OCI-M2 (cell line): ENCODE measurements around the gene HOXB5.

ENCODE experiments used
- DNase-seq: peaks from one replicate; lab custom pipeline; 2025; ENCODE audit not compliant: unreplicated experiment; lab: John Stamatoyannopoulos, UW

HOXB5 gene

DNA sequence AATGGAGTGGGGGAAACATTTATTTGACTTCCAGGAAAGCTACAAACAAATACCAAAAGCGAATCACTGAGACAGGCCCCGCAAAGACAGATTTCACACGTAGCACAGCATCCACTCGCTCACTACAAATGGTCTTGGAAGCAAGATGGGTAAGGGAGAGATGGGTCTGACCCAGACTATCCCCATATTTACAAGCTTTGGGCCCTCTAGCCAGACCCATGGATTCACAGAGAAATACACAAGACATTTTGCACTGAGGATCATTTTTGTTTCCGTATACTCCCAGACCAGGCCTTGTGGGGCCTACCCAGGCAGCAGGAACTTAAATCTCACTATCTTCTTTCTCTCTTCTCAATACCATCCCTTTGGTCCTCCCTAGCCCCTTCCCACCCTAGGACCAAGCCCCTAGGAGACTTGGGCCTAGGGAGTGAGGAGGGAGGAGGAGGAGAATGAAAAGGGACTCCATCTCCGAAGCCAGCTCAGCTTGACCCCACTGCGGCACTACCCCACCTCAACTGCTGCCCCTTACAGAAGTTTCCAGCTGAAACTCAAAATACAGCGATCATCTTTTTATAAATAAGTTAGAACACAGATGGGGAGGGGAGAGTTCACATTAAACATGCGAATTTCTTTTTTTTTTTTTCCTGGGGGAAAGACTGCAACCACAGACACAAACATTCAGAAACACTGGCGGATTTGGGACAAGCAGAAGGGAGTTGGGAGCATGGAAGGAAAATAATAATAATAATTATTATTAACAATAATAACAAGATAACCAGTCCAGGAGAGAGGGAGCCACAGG is 2.1 kb downstream of the HOXB5 start:
- no peak for DNase-seq

DNA sequence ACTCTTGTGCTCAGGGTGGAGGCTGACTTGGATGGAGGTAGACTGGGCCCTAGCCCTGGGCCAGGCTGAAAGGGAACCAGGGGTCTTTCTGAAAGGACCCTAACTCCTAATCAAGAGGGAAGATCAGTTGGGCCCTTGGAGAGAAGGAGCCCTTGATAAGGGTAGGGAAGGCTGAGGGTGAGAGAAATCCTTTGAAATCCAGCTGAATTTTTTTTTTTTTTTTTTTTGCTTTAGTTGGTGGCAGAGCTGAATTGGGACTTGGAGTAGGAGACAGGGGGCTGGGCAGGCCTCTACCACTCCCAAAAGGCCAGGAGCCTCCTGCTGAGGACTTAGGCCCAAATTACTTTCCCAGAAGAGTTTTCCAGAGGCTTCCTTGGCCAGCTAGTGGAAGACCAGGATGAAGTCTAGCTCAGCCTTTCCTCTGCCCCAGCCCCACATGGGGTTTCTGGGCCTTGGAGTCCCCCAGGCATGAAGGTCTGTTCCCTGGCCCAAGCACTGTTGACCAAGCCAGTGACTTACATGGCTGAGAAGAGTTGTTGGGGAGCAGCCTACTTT is 2.9 kb downstream of the HOXB5 start:
- DNase-seq: no peak

DNA sequence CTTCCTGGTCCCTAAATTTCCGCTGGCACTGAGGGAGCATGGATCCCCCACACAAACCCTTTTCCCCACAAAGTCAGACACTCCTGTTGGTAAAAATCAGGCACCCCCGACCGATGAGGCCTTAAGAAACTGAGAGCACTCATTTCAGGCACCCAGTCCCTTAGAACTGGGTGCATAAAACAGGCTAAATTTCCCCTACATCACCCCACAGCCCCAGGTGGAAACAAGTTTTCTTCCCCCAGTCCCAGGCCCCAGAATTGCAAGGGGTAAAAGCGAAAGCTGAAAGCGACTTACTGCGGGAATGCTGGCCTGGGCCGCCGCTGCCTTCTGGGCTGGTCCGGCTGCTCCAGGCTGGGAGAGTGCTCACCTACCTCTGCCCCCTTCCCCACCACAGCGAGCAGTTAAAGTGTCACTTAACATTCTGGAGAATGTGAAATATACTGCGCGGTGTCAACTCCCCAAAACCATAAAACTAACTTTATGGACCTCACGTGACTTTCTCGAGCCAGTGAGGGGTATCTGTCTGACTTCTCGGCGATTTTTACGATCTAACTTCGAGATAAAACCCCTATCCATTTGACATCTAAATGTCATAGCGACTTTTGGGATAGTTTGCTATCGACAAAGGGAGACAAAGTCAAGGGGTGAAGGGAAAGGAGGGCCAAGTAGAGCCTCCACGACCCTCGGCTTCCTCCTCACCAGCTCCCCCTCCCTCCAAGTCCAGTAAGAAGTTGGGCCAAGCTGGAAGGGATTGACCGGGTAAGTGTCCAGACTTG is 3.6 kb downstream of the HOXB5 start, which contains the start of gene HOXB3:
HOXB3 (minus strand) TSS at position 411 of the 776 bp plus-strand sequence. CDS start 37,767 bp downstream, outside the sequence.
- no peak for DNase-seq

DNA sequence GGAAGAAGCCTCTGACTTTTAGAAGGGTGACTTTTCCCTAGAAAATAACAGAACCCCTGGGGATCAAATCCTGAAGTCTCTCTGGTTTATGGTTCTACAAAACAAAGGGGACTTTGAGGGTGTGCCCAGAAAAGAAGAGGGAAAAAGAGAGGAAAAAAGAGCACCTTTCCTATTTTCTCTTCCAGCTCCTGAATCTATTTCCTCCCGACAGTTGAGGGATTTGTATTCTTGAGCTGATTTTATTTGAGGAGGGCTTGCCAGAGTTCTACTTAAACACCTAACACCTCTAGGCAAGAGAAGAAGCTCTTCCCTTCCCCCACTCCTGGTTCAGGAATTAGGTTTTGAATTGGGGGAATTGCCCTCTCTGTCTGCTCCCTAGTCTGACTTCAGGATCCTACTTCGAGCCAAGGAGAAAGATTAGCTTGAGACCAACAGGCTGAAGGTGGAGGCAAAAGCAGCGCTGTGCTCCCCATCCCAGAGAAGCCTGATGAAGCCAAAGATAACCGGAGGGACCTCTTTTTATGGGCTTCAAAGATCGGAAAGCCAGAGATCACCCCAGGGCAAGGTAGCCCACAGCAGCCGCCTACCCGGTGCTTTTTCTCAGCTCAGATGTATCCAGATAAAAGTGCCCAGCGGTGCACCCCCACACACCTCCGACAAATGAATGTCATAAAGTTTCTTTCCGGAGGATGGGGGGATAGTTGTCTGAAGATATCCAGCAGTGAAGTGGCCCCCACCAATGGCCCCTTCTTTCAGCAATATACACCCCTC is 4.3 kb downstream of the HOXB5 start:
- DNase-seq: no peak

DNA sequence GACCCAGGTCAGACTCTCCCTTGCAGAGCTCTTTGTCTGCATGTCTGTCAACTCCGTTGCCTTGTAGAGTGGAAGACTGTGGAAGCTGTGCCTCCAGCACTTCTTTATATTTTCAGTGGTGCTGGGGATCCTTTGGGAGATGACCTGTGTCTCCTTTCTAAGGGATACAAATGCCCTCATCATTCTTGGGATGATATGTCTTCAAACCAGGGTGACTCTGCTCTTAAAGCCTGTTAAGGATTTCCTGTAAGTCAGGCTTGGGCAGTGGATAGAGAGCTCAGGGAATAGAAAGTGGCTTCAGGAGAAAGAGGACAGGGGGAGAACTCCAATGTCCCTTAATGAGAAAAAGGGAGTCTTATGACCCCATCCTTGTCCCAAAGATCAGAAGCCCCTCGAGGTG is 5.1 kb downstream of the HOXB5 start:
- DNase-seq: no peak

DNA sequence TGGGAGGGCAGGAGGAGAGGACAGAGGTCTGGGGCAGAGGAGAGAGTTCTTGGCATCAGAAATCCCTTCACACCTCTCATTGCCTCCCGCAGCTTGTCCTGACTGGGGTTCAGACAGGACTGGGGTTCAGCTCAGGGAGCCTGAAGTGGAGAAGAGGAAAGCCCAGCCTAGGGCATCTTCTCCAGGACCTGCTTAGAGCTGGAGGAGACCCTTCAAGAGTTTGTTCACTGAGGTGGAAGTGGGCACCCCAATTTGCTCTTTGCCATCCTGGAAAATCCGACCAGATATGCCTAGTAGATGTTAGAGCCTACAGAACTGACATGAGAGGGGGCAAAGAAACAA is 5.5 kb downstream of the HOXB5 start:
- DNase-seq: no peak

DNA sequence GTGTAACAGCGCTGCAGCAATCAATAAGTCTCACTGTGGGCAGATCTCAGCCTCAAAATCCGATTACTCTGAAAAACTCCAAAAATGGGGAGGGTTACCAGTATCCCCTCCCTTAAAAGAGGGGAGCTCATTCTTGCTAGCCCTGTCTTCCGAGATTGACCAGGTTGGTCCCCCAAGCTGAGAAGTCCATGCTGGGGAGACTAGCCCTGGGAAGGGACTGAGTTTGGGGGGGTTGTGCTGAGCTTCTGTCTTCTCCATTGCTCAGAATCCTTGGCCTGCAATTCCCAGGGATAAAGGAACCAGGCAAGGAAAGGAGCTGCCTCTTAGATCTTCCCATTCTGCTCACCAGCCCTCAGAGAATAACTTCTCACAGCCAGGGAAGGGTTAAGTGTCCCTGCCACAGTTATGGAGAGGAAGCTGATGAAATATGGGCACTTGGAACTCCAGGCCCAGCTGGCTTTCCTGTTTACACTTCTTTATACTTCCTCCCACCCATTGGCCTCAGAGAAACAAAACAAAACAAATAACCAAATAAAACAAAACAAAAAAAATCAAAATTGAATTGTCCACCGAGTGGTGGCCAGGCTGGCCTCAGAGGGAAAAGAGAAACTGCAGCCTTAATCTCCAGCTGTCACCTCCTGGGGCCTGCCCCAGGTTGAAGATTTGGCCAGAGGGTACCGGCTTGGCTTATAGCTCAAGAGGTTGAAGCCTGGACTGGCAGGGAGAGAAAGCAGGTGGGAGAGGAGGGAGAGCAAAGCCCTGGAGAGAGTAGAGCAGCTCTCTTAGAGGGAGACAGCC is 6.1 kb downstream of the HOXB5 start:
- no peak for DNase-seq

DNA sequence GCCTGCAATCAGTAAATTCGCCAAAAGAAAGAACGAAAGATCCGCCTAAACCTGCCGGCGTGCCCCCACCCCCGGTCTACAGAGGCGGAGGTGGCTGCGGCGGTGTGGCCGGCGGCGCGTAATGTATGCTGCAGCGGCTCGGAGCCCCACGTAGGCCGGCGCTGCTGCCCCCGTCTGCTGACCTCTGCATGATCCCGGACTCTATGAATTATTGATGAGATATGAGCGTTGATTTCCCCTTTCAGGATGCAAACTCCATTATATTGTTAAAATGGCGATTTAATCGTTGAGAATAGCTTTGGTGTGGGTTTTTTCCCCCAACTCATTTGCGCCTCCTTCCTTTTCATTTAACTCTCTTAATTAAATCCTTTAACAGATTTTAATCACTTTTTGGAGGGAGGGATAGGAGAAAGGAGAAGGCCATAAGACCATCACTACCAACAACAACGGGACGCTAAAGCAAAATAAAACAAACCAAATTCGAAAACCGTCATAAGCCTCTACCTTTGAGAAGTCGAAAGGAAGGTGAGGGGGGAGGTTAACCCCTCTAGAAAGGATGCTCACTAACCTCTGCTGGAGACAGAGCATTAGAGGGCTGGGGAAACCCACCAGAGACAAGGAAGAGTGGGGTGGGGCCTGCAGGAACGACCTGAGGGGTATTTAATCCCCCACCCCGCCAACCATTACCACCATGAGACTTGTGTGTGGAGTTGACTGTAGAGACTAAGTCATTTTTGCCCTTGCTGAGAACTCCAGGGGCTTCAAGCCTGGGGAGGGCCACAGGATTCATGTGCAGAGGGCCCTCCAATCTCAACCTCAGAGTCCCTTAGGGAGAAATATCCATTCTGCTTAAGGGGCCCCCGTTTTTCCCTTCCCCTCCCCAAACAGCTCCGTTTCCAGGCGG is 7.0 kb downstream of the HOXB5 start:
- no peak for DNase-seq

DNA sequence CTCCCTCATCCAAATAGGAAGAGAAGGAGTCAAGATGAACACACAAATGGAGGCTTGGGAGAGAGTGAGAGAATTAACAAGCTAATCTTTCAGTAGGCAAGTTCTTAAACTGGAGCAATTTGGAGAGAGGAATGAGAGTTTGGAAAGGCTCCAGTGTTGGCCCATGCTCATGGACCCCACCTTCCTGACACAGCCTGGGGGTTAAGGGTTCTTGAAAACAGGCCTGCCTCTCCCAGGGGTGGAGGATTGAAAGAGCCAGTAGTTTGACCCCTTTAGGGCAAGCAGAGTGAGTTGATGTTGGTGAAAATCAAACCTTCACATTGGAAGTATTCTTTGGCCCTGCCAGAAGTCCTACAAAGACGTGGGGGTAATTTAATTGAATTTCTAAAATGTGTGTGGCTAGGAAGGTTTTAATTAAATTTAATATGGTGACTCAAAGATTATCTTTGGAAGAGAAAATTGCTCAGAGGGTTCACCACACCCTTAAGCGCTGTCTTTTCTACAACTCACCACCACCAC is 9.3 kb downstream of the HOXB5 start:
- DNase-seq: no peak

DNA sequence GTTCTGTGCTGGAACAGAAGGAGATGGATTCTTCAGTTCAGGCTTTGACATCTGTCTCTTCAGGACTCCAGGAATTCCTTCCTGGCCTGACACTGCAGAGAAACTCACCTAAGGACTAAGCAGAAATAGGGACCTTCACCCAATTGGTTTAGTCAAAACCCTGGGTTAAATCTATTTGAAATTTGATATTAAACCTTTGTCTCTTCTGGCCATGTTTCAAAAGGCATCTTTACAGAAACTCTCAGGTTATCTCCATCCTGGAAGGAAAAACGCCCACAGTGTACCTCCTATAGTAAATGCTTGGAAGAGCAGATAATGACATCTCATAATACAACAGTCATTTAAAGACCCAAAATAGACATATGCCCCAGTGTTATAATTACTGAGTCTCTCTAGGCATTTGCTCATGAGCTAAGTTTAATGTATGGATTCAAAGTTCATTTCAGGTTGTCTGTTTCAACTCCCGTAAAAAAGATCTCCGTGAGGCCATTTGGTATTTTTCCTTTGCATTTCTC is 9.8 kb downstream of the HOXB5 start:
- no peak for DNase-seq

DNA sequence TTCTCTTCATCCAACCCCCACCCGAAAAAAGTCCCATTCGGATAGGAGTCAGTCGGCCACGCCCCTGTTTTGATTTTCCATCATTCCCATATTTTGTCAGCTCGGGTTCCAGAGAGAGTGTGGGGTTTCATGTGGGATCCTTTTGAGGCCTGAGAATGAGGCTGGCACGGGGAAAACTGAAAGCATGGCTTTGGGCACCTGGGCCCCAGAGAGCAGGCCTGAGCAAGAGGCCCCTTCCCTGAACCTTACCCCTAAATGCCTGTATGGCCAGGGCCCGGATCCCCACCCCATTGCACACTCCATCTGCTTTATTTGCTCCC is 10.9 kb downstream of the HOXB5 start:
- DNase-seq: no peak

DNA sequence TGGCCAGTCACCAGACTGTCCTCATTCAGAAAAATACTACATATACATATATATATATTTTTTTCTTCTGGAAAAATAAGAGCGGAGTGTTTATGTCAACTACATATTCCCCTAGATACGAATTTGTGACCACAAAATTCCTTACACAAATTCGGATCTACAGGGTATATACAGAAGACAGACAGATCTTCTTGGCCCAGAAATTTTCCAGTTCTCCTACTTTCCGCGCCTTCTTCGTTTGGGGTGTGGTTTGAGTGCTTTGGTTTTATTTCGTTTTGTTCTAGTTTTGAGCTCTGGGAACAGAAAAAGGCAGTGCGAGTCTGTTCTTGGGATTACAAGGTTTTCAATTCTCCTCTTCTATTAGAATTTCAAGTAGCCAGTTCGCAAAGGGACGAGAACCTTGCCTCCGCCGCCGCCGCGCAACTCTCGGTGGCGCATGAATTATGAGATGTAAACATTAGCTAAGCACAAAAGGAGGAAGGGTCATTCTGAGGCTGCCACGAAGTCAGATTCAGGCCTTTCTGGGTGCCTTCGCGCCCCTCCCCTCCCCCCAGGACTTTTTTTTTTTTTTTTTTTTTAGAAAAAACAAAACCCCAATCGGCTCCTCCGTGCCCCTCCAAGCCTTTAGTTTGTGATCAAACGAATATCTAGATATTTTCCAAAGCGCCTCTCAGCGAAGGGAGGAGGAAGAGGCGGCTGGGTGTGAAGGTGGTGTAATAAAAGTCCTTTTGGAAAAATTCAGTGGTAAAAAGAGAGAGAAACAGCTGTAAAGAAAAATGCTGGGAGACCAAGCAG is 13.6 kb downstream of the HOXB5 start:
- DNase-seq: no peak

DNA sequence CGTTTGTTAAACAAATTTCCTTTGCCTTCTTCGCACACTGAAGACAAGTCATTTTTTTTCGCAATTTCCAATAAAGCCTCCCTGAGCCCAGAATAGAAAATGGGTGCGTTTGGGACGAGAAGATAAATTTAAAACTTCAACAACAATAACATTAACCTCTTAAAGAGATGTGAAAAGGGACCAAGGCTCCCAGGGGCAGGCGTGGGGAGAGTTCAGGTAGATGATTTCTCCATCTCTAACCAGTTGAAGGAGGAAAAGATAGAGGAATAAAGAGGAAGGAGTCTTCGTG is 14.2 kb downstream of the HOXB5 start:
- no peak for DNase-seq

DNA sequence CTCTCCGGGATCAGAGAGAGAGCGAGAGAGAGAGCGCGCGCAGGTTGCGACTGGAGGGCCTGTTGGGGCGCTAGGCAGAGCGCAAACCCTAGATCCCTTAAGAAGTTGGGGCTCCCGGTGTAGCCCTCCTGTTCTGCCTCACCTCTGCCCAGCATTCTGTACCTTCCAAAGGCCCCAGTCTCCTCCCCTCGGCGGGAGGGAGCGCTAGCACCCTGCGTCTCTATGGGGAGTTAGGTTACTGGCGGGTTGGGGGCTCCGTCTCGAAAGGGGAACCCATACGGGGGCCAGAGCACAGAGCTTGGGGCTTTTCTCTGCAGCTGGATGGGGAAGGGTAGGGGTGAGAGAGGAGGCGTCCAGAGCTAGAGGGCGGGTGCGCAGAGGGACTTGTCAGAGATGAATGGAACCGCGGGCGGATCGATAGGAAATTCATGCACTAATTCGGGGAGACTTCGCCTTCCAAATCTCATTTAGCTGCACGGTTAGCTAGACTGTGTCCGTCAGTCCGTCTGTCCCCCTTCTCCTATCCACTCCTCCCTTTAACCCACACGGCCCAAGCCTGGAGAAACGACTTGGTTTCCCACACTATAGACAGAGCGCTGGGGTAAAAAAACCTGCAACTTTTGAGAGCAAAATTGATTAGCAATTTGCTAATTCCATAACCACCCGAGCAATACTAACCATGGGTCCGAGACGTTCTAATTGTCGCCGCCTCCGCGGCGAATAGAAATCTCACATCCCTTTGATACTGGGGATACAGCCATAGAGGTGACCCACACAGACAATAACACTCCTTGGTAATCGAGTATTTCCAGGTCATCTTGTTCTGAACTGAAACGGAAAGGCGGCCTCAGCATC is 14.7 kb downstream of the HOXB5 start:
- no peak for DNase-seq

DNA sequence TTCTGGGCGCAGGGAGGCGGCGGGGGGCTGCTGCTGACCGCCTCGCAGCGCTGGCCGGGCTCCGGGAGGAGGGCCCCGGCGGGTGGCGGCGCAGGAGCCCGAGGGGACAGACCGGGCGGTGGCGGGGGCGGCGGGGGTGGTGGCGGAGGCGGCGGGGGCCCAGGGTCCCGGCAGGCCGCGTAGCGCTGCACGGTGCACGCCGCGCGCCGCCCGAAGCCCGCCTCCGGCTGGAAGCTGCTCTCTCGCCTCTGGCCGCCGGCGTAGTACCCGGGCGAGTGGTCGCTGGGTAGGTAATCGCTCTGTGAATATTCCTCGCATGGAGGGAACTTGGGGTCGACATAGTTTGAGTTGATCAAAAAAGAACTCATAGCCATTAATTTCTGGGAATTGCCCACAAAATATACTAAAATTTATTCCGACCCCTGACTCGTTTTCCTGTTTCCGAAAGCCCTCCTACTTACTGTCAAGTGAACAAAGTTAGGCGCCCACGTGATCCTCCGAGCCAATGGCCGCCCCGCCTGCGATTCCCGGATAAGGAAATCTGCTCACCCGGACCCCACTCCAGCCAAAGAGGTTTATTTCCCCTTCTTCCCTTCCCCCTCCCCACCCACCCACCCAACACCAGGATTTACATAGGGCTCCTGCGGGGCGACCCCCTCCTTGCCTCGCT is 15.5 kb downstream of the HOXB5 start, which contains the start of gene HOXB4:
HOXB4 (minus strand) TSS at position 405 of the 670 bp plus-strand sequence; CDS start at position 374, 31 bp downstream.
- peak; percentile 42 for DNase-seq

DNA sequence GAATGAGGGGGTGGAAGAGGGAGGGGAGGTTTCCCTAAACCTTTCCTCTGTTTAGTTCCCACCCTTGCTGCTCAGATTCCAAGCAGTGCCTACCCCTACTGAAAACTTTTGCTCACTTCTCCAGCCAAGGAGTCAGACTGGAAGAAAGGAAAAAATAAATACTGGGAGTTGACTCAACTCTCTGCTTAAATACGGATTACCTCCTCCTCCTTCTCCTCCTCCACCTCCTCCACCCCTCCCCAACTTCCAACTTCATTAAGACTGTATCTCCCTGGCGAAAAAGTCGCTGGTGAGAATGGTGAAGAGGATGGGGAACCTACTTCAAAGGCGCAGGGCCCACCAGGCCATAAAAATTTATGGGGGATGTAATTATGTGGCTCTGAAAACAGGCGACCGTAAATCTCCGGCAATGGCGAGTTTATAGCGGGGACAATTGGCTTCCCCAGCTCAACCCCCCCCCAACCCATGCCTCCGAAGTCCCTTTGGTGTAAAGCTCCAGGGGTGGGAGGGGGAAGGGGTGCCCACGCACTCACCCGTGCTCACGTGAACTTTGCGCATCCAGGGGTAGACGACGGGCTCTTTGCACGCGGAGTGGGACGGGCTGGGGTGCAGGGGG is 16.1 kb downstream of the HOXB5 start:
- no peak for DNase-seq
